Activated naive CD4-positive, alpha-beta T cell treated with anti-CD3 and anti-CD28 coated beads, Interleukin-2, amount 50 U/mL, for 72 hours (primary cell): ENCODE measurements around the gene OR5AU1. TPM values are rescaled to one million over a fixed set of nuclear protein-coding genes. Genes with fewer than 3 reads are reported as not detected.
"Not testable (repeated sequence)": the region's sequence is repeated elsewhere in the genome, so short reads cannot be mapped to it uniquely, and the experiment has no call there.

Experiments
- ATAC-seq, 2 donors: fragments of 150-1000 bp; cut with Tn5 transposase; 2 replicates each; pipeline ENCODE4 v1.10.0; 2021; ENCODE audit warnings: mild to moderate bottlenecking in 2 of 2, moderate library complexity in 2 of 2
- DNase-seq, 2 donors: peaks; one replicate each; pipeline ENCODE4 v3.0.0; 2021 to 2022; ENCODE audit warnings: low spot score in 2 of 2
- H3K27ac Mint-ChIP-seq, 2 donors: one replicate each; pipeline ENCODE4 v1.8.0; 2022; ENCODE audit warnings: mild to moderate bottlenecking in 2 of 2, mixed read lengths in 2 of 2
- H3K36me3 Mint-ChIP-seq, 2 donors: one replicate each; pipeline ENCODE4 v1.8.0; 2022; ENCODE audit warnings: mixed read lengths in 2 of 2
- H3K9me3 Mint-ChIP-seq, 2 donors: one replicate each; pipeline ENCODE4 v1.8.0; 2022; ENCODE audit warnings: mixed read lengths in 2 of 2
- total RNA-seq, 2 donors: library from RNA; stranded (reverse); gene quantifications; one replicate each; pipeline ENCODE4 v1.2.3, GENCODE V29; 2022

Gene OR5AU1
- total RNA-seq, 2 donors from 2014 or later = not detected

- Mint-ChIP-seq H3K36me3 (no peaks in the 10 kb centered on the region), H3K9me3 (no peaks in the 10 kb centered on the region), H3K27ac (peak overlapping the region; percentile 56 to 92)
- peak in 1 of 2 donors; percentile 69 for DNase-seq
- ATAC-seq = peak; percentile 71 to 93
Observed at GRCh38 chr14:21191809-21192446, 36.1 kb upstream of the OR5AU1 start.

- no peak for DNase-seq
- Mint-ChIP-seq H3K27ac (peak overlapping the region; percentile 56 to 92), H3K36me3 (no peaks in the 10 kb centered on the region), H3K9me3 (no peaks in the 10 kb centered on the region)
- peak in 1 of 2 donors; percentile 15 for ATAC-seq
Observed at GRCh38 chr14:21191261-21191808, 35.5 kb upstream of the OR5AU1 start.

GRCh38 chr14:21185491-21185890 is 29.6 kb upstream of the OR5AU1 start:
- DNase-seq (no peak), ATAC-seq (no peak)
- H3K9me3 Mint-ChIP-seq = peaks cover 0 to 4% of the 10 kb centered on the region in 2 donors
- H3K27ac Mint-ChIP-seq = peak overlapping the region in 1 of 2 donors; percentile 19
- no peaks in the 10 kb centered on the region for H3K36me3 Mint-ChIP-seq

GRCh38 chr14:21184254-21184653 is 28.4 kb upstream of the OR5AU1 start:
- DNase-seq (no peak), ATAC-seq (no peak)
- H3K27ac Mint-ChIP-seq = no peak overlapping the region
- no peaks in the 10 kb centered on the region for H3K36me3 Mint-ChIP-seq
- peaks cover 0 to 4% of the 10 kb centered on the region in 2 donors for H3K9me3 Mint-ChIP-seq

GRCh38 chr14:21182166-21182565 is 26.3 kb upstream of the OR5AU1 start:
- ATAC-seq (no peak), DNase-seq (no peak)
- no peaks in the 10 kb centered on the region for H3K36me3 Mint-ChIP-seq
- H3K27ac Mint-ChIP-seq = no peak overlapping the region
- H3K9me3 Mint-ChIP-seq = peaks cover 0 to 12% of the 10 kb centered on the region in 2 donors

GRCh38 chr14:21171128-21171527 is 15.3 kb upstream of the OR5AU1 start:
- Mint-ChIP-seq H3K36me3 (peaks cover 0 to 6% of the 10 kb centered on the region in 2 donors), H3K27ac (no peak overlapping the region), H3K9me3 (peaks cover 6 to 10% of the 10 kb centered on the region in 2 donors)
- ATAC-seq (no peak), DNase-seq (no peak)

GRCh38 chr14:21169573-21169972 is 13.7 kb upstream of the OR5AU1 start:
- Mint-ChIP-seq H3K9me3 (peaks cover 6 to 10% of the 10 kb centered on the region in 2 donors), H3K27ac (no peak overlapping the region)
- DNase-seq = no peak

GRCh38 chr14:21168055-21168454 is 12.2 kb upstream of the OR5AU1 start:
- H3K36me3 Mint-ChIP-seq = peaks cover 0 to 5% of the 10 kb centered on the region in 2 donors
- no peak overlapping the region for H3K27ac Mint-ChIP-seq
- ATAC-seq (peak in 1 of 2 donors; percentile 76), DNase-seq (no peak)
- H3K9me3 Mint-ChIP-seq = peaks cover 4 to 8% of the 10 kb centered on the region in 2 donors

More at GRCh38 chr14:21169573-21169972, 13.7 kb upstream of the OR5AU1 start:
- ATAC-seq = no peak
- peaks cover 0 to 6% of the 10 kb centered on the region in 2 donors for H3K36me3 Mint-ChIP-seq

GRCh38 chr14:21165670-21166069 is 9.8 kb upstream of the OR5AU1 start:
- not testable (repeated sequence) for H3K9me3 Mint-ChIP-seq, H3K27ac Mint-ChIP-seq, ATAC-seq, H3K36me3 Mint-ChIP-seq, DNase-seq

GRCh38 chr14:21165002-21165605 is 9.2 kb upstream of the OR5AU1 start:
- not testable (repeated sequence) for DNase-seq, H3K36me3 Mint-ChIP-seq, ATAC-seq, H3K27ac Mint-ChIP-seq, H3K9me3 Mint-ChIP-seq

- DNase-seq = no peak
- H3K36me3 Mint-ChIP-seq = no peaks in the 10 kb centered on the region
- no peak for ATAC-seq
- H3K27ac Mint-ChIP-seq = no peak overlapping the region
- no peaks in the 10 kb centered on the region for H3K9me3 Mint-ChIP-seq
Observed at GRCh38 chr14:21163871-21164291, 8.0 kb upstream of the OR5AU1 start.

GRCh38 chr14:21162081-21162480 is 6.2 kb upstream of the OR5AU1 start:
- no peak for DNase-seq

GRCh38 chr14:21160061-21160610 is 4.3 kb upstream of the OR5AU1 start:
- ATAC-seq = no peak
- Mint-ChIP-seq H3K36me3 (no peaks in the 10 kb centered on the region), H3K27ac (no peak overlapping the region), H3K9me3 (no peaks in the 10 kb centered on the region)
- no peak for DNase-seq

More at GRCh38 chr14:21162081-21162480, 6.2 kb upstream of the OR5AU1 start:
- Mint-ChIP-seq H3K36me3 (no peaks in the 10 kb centered on the region), H3K27ac (peak overlapping the region in 1 of 2 donors; percentile 75), H3K9me3 (no peaks in the 10 kb centered on the region)
- no peak for ATAC-seq

GRCh38 chr14:21158175-21158574 is 2.3 kb upstream of the OR5AU1 start:
- not testable (repeated sequence) for H3K27ac Mint-ChIP-seq, ATAC-seq

GRCh38 chr14:21149641-21150367 is 6.1 kb downstream of the OR5AU1 start:
- ATAC-seq (no peak), DNase-seq (no peak)
- Mint-ChIP-seq H3K27ac (no peak overlapping the region), H3K36me3 (peaks cover 0 to 9% of the 10 kb centered on the region in 2 donors), H3K9me3 (peaks cover 13 to 18% of the 10 kb centered on the region in 2 donors)

More at GRCh38 chr14:21158175-21158574, 2.3 kb upstream of the OR5AU1 start:
- not testable (repeated sequence) for DNase-seq, H3K36me3 Mint-ChIP-seq, H3K9me3 Mint-ChIP-seq

GRCh38 chr14:21145437-21145836 is 10.4 kb downstream of the OR5AU1 start:
- Mint-ChIP-seq H3K27ac (no peak overlapping the region), H3K9me3 (peaks cover 20 to 22% of the 10 kb centered on the region in 2 donors), H3K36me3 (peaks cover 0 to 18% of the 10 kb centered on the region in 2 donors)
- DNase-seq = no peak
- no peak for ATAC-seq
